Fibroblast of skin of left biceps (primary cell): ENCODE data around the gene RAB3A.
"Not testable (repeated sequence)": the region's sequence is repeated elsewhere in the genome, so short reads cannot be mapped to it uniquely, and the experiment has no call there.

Experiments used
- DNase-seq, 2 experiments: peaks; one replicate each; pipeline ENCODE4 v3.0.0-alpha.2; 2013; ENCODE audit warnings: low read depth in 2 of 2

RAB3A gene

DNA sequence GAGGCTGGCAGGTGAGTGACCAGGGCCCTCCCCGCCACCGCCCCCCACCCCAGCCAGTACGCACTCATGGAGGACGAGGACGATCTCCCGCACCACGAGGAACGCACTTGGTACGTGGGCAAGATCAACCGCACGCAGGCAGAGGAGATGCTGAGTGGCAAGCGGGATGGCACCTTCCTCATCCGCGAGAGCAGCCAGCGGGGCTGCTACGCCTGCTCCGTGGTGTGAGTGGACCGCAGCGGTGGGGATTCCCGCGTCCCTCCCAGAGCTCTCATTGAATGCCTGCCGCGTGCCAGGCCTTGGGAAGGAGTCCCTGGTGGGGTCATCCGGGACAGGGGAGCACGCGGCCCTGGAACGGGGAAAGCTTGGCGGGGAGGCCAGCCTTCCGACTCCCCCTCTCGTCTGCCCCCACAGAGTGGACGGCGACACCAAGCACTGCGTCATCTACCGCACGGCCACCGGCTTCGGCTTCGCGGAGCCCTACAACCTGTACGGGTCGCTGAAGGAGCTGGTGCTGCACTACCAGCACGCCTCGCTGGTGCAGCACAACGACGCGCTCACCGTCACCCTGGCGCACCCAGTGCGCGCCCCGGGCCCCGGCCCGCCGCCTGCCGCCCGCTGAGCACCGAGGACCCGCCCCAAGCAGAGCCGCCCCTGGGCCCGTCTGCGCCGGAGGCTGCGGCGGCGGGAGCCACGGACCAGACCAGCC is 35.0 kb downstream of the RAB3A start:
- DNase-seq: no peak

DNA sequence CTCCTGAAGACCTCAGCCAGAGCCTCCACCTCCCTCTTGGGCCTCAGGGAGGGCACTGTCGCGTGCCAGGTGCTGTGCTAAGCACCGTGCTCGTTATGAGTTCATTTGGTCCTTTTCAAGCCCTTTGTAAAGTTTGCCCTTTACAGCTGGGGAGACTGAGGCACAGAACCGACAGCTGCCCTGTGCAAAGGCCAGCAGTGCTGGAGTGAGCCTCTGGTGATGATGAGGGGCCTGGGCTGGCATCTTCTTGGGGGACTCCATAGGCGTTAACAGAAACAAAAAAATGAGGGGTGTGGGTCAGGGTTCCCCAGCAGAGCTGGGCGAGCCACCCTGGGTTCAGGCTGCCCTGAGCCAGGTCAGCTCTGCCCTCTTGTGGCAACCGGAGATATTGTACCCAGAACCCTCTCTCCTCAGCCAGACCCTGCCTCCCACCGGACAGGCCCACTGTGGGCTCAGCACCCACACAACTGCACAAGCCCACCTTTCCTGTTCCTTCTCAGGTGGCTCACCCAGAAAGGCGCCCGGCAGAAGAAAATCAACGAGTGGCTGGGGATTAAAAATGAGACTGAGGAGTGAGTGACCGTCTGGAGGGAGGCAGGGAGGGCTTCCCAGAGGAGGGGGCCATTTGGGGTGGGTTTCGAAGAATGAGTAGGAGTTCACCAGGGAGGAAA is 35.7 kb downstream of the RAB3A start:
- DNase-seq: no peak

DNA sequence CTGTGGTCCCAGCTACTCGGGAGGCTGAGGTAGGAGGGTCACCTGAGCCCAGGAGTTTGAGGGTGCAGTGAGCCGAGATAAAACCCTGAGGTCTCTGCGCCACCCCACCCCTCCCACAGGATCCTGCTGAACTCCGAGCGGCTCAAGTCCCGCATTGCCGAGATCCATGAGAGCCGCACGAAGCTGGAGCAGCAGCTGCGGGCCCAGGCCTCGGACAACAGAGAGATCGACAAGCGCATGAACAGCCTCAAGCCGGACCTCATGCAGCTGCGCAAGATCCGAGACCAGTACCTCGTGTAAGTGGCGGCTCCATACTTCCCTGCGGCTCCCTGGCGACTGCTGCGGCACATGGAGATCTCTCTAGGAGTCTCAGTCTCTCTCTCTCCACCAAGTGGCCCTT is 36.8 kb downstream of the RAB3A start:
- DNase-seq: no peak

DNA sequence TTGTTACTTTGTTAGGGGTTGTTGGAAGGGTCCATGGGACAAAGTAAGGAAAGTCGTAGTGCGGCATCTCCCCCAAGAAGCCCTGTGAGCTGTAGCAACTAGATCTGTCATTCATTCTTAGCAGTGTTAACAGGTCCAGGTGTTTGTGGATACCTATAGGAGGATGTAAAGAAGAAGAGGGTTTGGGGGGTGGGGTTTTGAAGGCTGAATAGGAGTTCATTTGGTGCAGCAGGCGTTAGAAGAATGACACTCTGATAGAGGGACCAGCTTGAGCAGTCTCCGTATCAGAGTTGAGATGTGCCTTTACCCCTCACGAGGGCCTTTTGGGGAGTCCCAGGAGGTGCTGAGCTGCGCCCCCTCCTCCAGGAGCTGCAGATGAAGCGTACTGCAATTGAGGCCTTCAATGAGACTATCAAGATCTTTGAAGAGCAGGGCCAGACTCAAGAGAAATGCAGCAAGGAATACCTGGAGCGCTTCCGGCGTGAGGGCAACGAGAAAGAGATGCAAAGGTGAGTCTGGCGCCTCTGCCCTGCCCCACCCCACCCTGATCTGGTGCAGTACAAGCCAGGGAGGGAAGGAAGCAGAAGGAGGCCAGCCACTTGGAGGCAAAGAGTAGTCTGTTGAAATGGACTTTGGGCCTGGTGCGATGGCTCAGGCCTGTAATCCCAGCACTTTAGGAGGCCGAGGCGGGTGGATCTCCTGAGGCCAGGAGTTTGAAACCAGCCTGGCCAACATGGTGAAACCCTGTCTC is 37.9 kb downstream of the RAB3A start:
- DNase-seq: no peak

DNA sequence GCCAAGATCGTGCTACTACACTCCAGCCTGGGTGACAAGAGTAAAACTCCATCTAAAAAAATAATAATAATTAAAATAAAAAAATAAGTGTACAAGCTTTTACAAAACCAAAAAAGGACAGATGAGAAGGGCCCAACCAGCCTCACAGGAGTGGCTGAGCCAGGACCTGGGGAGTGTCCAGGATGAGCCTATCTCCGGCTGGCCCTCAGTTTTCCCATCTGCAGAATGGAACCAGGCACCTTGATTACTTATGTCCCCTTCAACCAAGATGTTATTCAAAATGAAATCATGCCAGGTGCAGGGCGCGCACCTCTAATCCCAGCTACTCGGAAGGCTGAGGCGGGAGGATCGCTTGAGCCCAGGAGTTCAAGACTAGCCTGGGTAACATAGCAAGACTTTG is 39.8 kb downstream of the RAB3A start:
- no peak for DNase-seq

DNA sequence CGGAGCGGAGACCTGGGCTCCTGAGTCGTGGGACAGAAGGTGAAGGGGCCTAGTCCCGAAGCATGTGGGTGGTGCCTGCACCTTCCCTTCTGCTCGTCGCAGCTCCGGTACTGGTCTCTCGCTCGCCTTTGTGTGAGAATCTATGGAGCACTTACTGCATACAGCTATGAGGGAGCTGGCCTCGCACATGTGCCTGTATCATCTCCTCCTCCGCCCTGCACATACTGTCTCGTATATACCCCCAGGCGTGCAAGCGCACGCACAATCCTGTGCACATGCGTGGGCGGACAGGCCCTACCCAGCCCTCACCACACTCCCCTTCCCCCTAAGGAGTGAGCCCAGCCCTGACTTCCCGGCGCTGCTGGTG is 42.2 kb downstream of the RAB3A start:
- no peak for DNase-seq

DNA sequence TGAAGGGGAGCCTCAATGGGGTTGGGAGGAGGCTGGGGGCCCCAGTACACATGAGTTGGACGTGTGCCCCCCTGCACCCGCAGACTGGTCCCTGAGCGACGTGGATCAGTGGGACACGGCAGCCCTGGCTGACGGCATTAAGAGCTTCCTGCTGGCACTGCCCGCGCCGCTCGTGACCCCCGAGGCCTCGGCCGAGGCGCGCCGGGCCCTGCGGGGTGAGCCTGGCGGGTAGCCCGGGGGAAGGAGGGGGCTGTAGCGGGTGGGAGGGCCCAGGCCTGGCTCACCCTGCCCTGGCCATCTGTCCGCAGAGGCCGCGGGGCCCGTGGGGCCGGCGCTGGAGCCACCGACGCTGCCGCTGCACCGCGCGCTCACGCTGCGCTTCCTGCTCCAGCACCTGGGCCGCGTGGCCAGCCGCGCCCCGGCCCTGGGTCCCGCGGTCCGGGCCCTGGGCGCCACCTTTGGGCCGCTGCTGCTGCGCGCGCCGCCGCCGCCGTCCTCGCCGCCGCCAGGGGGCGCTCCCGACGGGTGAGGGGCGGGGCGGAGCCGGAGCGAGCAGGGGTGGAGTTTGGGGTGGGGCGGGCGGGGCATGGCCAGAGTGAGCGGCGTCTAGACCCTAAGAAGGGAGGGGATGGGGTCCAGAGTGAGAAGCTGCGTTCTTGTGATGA is 42.7 kb downstream of the RAB3A start:
- DNase-seq: peak in 1 of 2 experiments; percentile 7

DNA sequence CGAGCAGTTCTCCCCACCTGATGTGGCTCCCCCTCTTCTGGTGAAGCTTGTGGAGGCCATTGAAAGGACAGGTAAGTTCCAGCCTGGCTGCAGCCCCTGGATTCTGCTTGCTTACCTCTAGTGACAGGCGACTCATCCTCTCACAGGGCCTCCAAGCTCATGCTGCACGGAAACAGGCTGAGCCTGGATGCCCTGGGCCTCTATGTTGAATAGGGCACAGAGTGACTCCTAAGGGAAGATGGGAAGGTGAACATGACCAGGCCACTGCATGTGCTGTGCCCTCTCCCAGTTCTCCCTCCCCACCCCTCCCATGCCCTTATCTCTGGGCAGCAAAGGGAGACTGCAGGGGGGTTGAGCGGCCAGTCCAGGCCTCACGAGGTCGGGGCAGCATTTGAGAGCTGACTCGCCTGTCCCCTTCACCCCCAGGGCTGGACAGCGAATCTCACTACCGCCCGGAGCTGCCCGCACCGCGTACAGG is 43.3 kb downstream of the RAB3A start:
- no peak for DNase-seq

DNA sequence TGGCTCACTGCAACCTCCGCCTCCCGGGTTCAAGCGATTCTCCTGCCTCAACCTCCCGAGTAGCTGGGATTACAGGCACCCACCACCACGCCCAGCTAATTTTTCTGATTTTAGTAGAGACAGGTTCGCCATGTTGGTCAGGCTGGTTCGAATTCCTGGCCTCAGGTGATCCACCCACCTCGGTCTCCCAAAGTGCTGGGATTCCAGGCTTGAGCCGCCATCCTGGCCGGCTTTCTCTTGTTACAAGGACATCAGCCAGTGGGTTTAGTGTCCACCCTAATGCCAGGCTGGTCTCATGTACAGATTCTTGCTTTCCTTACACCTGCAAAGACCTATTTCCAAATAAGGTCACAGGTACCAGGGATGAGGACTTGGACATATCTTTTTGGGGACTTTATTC is 44.0 kb downstream of the RAB3A start:
- DNase-seq: no peak

DNA sequence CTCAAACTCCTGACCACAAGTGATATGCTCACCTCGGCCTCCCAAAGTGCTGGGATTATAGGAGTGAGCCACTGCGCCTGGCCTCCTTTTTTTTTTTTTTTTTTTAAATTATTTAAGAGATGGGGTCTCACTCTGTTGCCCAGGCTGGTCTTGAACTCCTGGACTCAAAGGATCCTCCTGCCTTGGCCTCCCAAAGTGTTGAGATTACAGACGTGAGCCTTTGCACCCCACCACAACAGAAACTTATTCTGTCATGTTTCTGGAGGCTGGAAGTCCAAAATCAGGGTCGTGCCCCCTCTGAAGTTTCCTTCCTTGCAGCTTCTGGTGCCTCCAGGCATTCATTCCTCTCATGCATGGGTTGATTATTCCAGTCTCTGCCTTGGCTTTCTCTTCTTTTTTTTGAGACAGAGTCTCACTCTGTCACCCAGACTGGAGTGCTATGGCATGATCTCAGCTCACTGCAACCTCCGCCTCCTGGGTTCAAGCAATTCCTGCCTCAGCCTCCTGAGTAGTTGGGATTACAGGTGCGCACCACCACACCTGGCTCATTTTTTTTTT is 44.7 kb downstream of the RAB3A start:
- DNase-seq: not testable (repeated sequence)

DNA sequence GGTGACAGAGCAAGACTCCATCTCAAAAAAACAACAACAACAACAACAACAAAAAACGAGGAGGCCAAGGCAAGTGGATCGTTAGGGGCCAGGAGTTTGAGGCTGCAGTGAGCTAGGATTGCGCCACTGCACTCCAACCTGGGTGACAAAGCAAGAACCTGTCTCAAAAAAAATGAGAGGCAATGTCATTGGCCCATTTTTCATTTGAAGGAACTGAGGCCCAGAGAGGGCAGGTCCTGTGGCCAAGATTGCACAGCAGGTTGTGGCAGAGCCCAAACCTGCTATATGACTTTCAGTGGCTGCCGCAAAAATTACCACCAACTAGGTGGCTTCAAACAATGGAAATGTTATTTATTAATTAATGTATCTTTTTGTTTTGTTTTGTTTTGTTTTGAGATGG is 45.4 kb downstream of the RAB3A start:
- DNase-seq: no peak

DNA sequence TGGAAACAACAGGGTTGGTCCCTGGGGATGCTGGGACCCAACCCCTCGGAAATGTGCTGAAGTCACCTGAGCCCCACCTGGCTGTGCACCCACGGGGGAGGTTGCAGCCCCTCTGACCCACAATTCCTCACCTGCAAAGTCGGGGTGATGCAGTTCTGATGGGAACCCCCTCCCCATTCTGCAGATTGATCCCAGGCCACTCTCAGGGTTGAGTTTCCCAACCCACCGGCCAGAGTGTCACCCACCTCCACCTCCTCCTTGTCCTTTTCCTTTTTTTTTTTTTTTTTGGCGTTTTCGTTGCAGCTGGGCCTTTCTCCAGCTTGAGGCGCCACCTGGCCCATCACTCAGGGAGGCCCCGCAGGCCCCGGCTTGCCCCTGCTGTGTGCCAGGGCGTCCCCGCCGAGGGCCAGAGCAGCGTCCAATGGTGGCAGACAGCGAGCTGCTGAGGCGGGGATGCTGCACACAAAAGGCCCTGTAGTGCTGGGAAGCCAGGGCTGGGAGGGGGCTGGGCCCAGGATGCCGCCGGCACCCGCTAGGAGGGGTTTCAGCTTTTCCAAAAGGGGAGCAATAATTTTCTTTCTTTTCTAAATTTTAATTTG is 46.3 kb downstream of the RAB3A start:
- no peak for DNase-seq

DNA sequence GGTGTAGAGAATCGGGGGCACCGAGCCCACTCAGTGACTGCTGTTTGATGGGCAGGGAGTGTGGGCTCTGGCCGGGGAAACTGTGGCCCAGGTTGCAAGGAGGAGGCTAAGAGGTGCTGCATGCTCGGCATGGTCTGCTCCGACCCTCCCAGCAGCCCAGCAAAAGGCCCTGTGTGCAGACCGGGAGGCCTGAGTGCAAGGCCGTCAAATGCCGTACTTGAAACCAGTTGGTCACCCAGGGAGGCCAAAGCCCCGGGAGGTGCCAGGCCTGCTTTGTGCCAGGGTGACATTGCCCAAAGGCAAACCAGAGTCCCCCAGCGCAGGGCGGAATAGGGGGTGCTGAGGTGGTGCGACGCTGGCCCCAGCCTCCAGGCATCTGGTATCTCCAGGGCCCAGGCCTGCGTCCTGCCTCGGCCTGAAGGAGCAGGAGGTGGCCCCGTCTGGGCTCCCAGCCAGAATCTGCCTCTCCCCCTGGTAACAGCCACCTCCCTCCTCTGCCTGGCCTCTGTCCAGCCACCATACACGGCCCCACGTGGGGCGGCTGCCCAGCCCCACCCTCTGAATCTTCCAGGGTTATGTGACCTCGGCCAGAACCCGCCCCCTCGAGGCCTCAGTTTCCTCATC is 46.9 kb downstream of the RAB3A start:
- DNase-seq: peak; percentile 13 to 26

DNA sequence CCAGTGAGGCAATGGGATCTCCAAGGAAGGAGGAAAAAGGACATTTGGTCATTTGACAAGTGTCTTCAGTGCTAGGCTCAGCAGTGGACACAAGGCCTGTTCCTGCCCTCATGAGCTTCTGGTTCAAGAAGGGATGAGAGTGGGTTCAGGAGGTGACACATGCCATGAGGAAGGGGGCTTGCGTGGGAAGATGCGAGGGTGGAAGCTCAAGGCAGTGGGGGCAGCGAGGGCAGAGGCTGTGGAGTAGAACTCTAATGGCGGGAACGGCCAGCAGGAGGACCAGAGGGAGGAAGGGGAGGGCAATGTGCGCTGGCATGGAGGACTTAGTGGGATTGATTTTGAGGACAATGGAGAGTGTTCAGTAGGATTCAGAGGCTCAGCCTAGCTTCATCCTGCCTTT is 47.6 kb downstream of the RAB3A start:
- DNase-seq: no peak

DNA sequence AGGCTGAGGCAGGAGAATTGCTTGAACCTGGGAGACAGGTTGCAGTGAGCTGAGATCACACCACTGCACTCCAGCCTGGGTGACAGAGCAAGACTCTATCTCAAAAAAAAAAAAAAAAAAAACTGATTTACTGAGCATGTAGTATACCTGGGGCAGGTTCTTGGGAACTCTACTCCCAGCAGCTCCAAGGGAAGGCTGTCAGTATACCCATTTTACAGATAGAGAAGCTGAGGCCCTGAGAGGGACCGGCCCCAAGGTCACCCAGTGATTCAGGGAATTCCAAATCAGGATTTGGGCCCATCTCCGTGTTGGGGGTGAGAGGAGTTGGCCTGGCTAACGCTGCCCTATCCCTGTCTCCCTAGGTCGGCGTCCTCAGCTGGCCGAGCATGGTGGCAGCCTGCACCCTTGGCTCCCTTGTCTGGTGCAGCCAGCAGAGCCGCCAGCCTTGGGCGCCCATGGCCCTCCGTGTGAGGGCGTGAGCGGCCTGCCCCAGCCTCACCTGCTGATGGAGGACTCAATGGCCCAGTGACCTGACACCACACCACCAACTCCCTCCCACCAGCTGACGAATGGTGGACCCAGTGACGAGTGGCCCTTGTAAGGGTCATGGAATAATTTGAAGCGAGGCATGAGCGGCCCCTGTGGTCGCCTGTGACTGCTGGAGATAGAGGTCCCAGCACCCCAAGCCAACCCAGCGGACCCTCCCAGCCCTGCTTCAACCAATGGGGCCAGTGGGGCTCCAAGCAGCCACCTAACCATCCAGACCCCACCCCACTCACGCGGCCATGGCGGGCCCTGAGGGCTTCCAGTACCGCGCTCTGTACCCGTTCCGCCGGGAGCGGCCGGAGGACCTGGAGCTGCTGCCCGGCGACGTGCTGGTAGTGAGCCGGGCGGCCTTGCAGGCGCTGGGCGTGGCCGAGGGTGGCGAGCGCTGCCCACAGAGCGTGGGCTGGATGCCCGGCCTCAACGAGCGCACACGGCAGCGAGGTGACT is 48.5 kb downstream of the RAB3A start:
- DNase-seq: no peak

DNA sequence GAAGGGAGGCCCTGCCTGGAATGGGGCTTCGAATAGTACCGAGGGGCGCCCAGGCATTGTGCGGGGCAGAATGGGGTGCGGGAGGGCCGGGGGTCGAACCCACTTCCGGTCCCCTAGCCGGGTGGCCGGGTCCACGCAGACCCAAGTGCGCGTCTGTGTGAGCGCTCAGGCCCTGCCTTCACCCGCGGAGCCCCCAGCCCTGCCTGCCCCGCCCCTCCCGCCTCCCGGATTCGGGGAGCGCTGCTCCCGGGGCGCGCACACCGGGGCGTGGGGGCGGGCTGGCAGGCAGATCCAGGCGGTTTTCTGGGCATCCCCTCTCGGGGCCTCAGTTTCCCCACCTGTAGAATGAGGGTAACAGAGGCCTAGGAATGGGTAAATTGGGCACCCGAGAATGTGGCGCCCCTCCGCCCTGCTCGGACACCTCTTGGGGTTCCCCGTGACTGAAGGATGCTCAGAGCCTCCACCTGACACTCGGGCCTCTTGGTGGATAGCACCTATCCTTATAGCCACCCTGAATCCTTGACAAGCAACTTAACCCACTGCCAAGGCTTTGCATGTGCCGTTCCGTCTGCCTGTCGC is 50.2 kb downstream of the RAB3A start:
- DNase-seq: no peak

DNA sequence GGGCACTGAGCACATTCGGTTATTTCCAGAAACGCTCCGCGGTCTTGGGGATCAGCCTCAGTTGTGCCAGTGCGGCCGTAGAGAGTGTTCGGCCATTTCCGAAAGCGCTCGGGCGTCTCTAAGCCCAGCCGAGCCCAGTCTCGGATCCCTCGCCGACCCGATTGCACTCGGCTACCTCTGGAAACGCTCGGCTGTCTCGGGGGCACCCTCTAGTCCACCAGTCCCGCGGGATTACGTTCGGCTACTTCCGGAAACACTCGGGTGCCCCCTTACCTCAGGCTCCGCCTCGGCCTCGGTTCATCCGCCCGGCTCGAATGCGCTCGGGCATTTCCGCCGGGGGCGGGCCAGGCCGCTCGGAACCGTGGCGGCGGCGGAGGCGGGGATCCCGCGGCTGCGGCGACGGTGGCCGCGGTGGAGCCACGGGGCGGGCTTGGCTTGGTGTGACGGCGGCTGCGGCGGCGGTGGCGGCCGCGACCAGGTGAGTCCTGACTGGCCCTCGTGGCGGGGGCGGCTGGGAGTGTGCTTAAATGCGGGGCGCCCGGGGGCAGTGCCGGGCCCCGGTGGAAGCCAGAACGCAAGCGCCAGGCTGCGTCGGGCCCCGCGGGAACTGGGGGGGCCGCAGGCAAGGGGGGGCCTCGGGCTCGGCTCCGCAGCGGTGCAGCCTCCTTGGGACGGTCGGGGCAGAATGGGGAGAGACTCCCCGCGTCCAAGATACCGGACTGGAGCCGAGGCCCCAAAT is 50.9 kb downstream of the RAB3A start, which contains the start of gene PIK3R2:
Gene PIK3R2, plus strand, starts transcription at position 347 of the 739 bp plus-strand sequence. CDS start 2,717 bp downstream, outside the sequence.
- peak; percentile 94 to 95 for DNase-seq

DNA sequence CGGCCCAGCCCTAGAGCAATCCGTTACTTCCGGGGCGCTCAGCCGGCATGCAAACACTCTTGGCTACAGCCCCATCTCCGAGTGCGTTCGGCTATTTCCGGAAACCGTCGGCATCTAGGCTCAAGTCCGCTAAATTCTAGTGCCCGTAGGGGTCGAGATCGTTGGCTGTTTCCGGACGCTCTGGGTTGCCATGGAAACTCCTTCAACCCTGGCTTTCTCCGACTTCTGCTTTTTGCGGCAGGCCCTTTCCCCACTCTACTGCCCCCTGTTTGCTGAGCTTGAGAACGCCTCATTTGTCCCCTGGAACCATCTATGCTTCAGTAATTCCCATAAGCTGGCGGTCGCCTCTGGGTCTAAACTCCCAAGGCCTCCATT is 51.4 kb downstream of the RAB3A start:
- DNase-seq: peak; percentile 93 to 94
